GM12872 (cell line): Measurements from ENCODE around the gene TRMT112.

ENCODE experiments used
- TF ChIP-seq, protein P1 (sequence below): IDR thresholded peaks from 3 replicates; pipeline ENCODE4 v1.5.1; 2011; ENCODE audit warnings: low read depth, mild to moderate bottlenecking, low read length, moderate library complexity; ENCODE audit not compliant: insufficient read depth

Gene TRMT112

DNA sequence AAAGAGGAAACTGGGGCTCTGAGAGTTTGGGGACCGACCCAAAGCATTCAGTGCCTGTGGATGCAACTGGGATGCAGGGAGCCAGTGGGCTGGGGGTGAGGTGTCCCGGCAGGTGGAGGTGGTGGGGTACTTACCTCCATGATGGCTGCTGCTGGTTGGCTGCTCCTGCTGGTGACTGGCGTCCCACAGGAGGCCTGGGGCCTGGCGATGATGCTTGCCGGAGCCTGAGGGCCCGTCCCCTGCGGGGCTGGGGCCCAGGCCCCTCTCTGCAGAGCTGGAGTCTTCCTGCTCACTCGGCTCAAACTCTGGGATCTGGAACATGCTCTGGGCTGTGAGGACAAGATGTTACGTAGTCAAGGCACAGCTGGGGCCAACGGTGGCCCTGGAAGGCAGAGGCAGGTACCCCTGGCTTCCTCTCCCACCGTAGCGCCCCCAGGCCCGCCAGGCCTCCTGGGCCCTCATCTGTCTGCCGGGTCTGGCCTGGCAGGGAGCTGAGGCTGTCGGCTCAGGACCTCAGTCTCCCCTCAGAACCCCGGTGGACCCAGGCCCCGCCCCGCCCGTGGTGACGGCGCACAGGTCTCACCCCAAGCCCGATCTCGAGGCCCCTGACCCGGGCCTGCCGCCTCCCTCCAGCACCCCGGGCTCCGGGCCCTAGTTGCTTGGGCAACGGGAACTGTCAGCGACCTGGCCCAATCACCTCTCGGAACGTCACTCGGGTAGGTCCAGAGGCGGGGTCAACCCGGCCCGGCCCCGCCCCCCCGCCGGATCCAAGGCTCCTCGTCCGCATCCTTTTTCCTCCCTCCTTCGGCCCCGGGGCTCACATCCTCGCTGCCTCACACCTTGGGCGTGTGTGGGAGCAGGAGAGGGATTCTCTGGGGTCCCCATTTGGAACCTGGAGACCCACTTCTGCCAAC, 33.1 kb downstream of the TRMT112 start, which contains the start of gene BAD:
TSS of gene BAD (minus strand) at position 618 of the 914 bp plus-strand sequence. CDS start at position 321, 297 bp downstream.
- TF ChIP-seq, protein P1, sequence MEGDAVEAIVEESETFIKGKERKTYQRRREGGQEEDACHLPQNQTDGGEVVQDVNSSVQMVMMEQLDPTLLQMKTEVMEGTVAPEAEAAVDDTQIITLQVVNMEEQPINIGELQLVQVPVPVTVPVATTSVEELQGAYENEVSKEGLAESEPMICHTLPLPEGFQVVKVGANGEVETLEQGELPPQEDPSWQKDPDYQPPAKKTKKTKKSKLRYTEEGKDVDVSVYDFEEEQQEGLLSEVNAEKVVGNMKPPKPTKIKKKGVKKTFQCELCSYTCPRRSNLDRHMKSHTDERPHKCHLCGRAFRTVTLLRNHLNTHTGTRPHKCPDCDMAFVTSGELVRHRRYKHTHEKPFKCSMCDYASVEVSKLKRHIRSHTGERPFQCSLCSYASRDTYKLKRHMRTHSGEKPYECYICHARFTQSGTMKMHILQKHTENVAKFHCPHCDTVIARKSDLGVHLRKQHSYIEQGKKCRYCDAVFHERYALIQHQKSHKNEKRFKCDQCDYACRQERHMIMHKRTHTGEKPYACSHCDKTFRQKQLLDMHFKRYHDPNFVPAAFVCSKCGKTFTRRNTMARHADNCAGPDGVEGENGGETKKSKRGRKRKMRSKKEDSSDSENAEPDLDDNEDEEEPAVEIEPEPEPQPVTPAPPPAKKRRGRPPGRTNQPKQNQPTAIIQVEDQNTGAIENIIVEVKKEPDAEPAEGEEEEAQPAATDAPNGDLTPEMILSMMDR: no peak

DNA sequence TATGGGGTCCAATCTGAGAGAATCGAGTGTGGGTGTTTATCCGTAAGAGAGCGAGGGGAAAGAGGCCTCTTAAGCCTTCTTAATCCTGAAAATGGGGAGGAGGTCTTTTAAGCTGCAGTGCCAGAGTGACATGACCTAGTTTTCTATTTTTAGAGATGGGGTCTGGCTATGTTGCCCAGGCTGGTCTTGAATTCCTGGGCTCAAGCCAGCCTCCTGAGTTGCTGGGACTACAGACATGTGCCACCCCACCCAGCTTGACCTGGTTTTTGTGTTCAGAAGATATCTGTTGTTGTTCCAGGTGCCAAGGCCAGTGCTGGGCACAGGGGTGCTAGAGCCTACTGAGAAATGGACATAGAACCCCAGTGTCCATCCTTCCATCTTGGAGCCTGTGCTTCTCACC, 34.3 kb downstream of the TRMT112 start:
- TF ChIP-seq, protein P1: no peak

DNA sequence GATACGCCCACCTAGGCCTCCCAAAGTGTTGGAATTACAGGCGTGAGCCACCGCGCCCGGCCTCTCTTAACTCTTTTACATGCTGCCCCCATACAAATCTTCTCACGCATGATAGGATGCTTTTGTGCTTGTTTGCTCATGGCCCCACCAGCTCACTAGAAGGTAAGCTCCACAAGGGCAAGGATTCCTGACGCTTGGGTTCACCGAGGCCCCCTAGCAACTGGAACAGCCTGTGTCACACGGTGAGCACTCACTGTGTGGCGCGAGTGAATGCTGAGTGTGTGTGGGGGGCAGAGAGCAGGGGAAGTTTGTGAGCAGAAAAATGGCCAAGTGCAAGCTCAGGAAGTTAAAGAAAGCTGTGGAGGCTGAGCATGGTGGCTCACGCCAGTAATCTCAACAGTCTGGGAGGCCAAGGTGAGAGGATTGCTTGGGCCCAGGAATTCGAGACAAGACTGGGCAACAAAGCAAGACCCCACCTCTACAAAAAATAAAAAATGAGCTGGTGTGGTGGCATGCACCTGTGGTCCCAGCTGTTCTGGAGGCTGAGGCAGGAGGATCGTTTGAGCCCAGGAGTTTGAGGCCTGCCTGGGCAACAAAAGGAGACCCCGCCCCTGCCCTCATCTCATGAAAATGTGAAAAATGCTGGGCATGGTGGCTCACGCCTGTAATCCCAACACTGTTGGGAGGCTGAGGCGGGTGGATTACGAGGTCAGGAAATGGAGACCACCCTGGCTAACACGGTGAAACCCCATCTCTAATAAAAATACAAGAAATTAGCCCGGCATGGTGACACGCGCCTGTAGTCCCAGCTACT, 35.2 kb downstream of the TRMT112 start:
- TF ChIP-seq, protein P1: no peak

DNA sequence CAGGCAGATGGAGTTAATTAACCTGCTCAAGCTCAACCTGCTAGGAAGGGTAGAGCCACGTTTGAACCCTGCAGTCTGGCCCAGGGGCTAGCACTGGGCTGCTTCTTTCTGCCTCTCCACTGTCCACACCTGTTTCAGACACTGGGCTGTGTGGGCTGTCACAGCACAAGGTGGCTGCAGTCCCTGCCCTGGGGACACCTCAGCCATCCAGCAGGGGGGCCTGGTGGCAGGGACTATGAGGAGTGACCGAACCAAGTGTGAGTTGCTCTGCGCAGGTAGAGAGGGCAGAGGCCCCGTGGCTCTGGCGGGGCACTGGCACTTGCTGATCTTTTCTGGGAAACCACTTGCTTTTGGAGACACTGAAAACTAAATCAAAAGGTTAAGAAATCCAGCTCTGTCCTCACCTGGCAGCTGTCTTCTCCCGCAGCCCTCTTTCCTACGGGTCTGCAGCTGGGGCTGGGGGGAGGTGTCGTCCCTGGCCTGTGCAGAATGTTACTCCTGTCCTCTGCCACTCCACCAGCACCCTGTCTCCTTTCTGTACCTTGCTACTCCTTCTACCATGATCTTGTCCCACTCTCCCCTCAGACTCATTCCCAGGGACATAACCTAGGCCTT, 38.7 kb downstream of the TRMT112 start:
- TF ChIP-seq, protein P1: no peak

DNA sequence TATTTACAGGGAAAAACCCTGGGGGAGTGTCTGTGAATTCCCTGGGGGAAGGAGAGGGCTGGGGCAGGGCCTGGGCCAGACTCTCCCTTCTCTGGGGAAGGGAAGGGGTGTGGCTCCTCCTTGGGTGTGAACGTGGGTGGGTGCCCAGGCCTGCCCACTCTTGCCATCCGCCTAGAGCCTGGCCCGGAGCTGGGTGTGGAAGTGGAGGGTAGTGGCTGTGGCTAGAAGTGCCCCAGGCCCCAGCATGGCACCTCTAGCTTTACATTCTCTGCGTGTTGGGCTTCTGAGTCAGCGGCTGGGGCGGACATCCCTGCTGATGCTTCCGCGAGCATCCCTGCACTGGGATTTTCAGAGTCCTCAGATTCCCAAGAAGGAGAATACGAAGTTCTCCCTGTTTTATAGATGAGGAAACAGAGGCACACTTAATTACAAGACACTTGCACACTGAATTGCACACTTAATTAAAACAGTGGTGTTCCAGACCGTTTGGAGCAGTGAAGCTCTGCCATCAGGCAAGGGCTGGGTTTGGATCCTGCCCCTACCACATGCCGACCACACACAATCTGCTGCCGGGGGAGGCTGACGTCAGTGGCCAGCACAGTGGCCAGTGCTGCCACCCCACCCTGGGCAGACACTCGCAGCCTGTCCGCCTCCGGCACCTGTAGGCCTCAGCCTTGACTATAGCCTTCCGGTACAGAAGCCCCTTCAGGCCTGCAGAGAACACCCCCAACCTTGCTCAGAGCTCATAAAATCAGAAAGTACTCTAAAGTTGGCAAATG, 40.5 kb downstream of the TRMT112 start:
- TF ChIP-seq, protein P1: no peak

DNA sequence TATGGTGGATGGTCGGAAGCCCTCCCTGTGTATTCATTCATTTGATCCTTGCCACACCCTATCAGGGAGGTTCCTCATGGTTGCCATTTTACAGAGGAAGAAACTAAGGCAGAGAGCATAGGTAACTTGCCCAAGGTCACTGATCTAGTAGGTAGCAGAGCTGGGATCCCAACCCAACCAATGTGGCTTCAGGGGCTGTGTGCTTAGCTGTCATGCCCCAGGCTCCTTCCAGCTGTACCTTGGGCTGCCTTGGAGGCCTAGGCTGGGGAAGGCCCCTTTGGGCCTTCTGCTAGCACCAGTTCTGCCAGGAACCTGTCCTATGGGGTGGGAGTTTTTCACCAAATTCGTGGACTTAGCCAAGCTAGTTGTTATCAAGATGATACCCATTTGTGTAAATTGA, 41.5 kb downstream of the TRMT112 start:
- TF ChIP-seq, protein P1: no peak
